Adrenal gland (tissue), 12 donors: Measurements from ENCODE around the gene ZSCAN10. TPM values are rescaled to one million over a fixed set of nuclear protein-coding genes. Genes with fewer than 3 reads are reported as not detected.

Source experiments
- DNase-seq, 7 donors: peaks; one replicate each; pipeline ENCODE4 v3.0.0-alpha.2; 2019 to 2020
- H3K27ac ChIP-seq, 5 donors: fragments of 200-600 bp; sonication (generic) in 4 of 5; 1 replicate in 3 of 5; 2 replicates in 2 of 5; pipeline versions ENCODE4 v1.5.1 to v1.8.0; 2016 to 2020; ENCODE audit warnings: mild to moderate bottlenecking in 1 of 5
- H3K27me3 ChIP-seq: fragments of 200-600 bp; 2 replicates; pipeline ENCODE4 v1.8.0; 2021
- H3K36me3 ChIP-seq, 2 donors: fragments of 200-600 bp; replicated peaks in 1 of 2; 1 replicate in 1 of 2; 2 replicates in 1 of 2; pipeline versions ENCODE4 v1.5.1 to v1.8.0; 2018 to 2022
- H3K4me1 ChIP-seq, 2 donors: fragments of 200-600 bp; replicated peaks in 1 of 2; 1 replicate in 1 of 2; 2 replicates in 1 of 2; pipeline versions ENCODE4 v1.5.1 to v1.8.0; 2018 to 2021
- H3K4me3 ChIP-seq, 4 donors: fragments of 200-600 bp; sonication (generic) in 3 of 4; one replicate each; pipeline ENCODE4 v1.5.1; 2016 to 2018
- H3K9me3 ChIP-seq, 3 donors: fragments of 200-600 bp; sonication (generic) in 1 of 3; replicated peaks in 1 of 3; 1 replicate in 2 of 3; 2 replicates in 1 of 3; pipeline versions ENCODE4 v1.5.1 to v1.8.0; 2016 to 2021
- POLR2A ChIP-seq, 2 donors: fragments of 450-650 bp; IDR thresholded peaks; one replicate each; pipeline ENCODE4 v1.6.1; 2017; ENCODE audit warnings: antibody characterized with exemption in 2 of 2, mild to moderate bottlenecking in 2 of 2, moderate library complexity in 1 of 2
- WGBS, 4 donors: extraction: QIAGEN DNeasy Blood & Tissue Kit in 2 of 4; methylation state at CpG; one replicate each; pipeline versions ENCODE4 v1.1.5 to v1.1.7; 2013 to 2017; 5-methylcytosine and 5-hydroxymethylcytosine counted together
- intact Hi-C, 2 donors: fragments of 100-400 bp; cut with DNase I; formaldehyde crosslinking; loops; one replicate each; pipeline versions ENCODE4 v1.14.1 to v1.15.0; 2022 to 2023
- polyA plus RNA-seq, 3 donors: library from polyadenylated mRNA; stranded (reverse); fragments of 200-250 nt in 2 of 3; fragments of 350-450 nt in 1 of 3; fragmentation: Illumina TruSeq in 1 of 3; extraction: RNeasy Lipid Tissue Mini Kit (QIAGEN cat#74804) in 1 of 3; gene quantifications; one replicate each; pipeline ENCODE4 v1.2.3, GENCODE V29; 2013 to 2014
- total RNA-seq, 9 donors: library from RNA; depleted of rRNA in 4 of 9; stranded (reverse); fragments of >200 nt in 4 of 9; fragments of 120-200 nt in 1 of 9; fragmentation: NEBNext Ultra II Directional in 1 of 9; extraction: Animal tissue kit (Norgen Biotek cat#: 25700) in 1 of 9; gene quantifications; one replicate each; pipeline versions ENCODE4 v1.1.0 to v1.2.4, GENCODE V29; 2013 to 2023
- TF ChIP-seq, protein P1 (sequence below), 6 experiments: fragments of 450-650 bp in 4 of 6; fragments of 200-600 bp in 2 of 6; sonication (generic) in 1 of 6; IDR thresholded peaks; 1 replicate in 5 of 6; 2 replicates in 1 of 6; pipeline versions ENCODE4 v1.5.1 to v1.8.0; 2016 to 2021; ENCODE audit warnings: antibody characterized with exemption in 6 of 6, mild to moderate bottlenecking in 2 of 6, moderate library complexity in 1 of 6
- donor health status: healthy with polysubstance abuse.
- donor health status: Bipolar disorder and iron deficiency.
- donor health status: DM: yes; HTN: yes; CAD: no.
- donor health status: DM: no; HTN: no; CAD: no.
- donor health status: DM: no; HTN: no; CAD: no.
- donor health status: DM: yes; HTN: yes; CAD: no.

Gene ZSCAN10
- total and polyA plus RNA-seq, 12 donors = 0.11 to 0.50 (median 0.14) TPM; not detected in 8

DNA sequence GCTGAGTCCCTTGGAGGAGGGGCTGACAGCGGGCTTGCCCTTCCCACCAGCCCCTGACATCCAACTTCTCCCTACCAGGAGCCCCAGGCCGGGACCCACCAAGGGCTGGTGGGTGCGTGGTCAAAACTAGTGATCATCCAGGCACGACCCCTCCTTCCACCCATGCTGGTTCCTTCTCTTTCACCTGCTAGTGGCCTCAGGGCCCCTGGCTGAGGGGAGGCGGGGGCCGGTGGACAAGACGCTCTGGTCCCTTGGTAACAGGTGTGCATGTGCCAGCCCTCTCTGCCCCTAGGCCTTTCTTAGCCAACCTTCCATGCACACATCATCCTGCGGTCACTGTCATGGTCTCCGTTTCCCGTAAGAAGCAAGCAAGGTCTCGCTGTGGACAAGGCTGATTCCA lies 44.1 kb upstream of the ZSCAN10 start:
- Histone ChIP-seq H3K36me3 (peaks cover 0 to 25% of the 10 kb centered on the region in 2 donors), H3K27me3 (no peaks in the 10 kb centered on the region), H3K9me3 (no peaks in the 10 kb centered on the region), H3K4me3 (no peak overlapping the region), H3K27ac (peak overlapping the region in 3 of 5 donors; percentile 3 to 93 (median 90)), H3K4me1 (peaks cover 3 to 24% of the 10 kb centered on the region in 2 donors)
- DNase-seq = no peak
- TF ChIP-seq, protein P1, sequence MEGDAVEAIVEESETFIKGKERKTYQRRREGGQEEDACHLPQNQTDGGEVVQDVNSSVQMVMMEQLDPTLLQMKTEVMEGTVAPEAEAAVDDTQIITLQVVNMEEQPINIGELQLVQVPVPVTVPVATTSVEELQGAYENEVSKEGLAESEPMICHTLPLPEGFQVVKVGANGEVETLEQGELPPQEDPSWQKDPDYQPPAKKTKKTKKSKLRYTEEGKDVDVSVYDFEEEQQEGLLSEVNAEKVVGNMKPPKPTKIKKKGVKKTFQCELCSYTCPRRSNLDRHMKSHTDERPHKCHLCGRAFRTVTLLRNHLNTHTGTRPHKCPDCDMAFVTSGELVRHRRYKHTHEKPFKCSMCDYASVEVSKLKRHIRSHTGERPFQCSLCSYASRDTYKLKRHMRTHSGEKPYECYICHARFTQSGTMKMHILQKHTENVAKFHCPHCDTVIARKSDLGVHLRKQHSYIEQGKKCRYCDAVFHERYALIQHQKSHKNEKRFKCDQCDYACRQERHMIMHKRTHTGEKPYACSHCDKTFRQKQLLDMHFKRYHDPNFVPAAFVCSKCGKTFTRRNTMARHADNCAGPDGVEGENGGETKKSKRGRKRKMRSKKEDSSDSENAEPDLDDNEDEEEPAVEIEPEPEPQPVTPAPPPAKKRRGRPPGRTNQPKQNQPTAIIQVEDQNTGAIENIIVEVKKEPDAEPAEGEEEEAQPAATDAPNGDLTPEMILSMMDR (IDR thresholded peaks at IDR 0.05) = no peak
- no peak for TF ChIP-seq POLR2A (IDR thresholded peaks at IDR 0.05)
- WGBS, 4 donors = 62 to 82% (median 80%) methylated on average over 7 to 11 of the region's 11 CpGs
- intact Hi-C loops = no loop called here

DNA sequence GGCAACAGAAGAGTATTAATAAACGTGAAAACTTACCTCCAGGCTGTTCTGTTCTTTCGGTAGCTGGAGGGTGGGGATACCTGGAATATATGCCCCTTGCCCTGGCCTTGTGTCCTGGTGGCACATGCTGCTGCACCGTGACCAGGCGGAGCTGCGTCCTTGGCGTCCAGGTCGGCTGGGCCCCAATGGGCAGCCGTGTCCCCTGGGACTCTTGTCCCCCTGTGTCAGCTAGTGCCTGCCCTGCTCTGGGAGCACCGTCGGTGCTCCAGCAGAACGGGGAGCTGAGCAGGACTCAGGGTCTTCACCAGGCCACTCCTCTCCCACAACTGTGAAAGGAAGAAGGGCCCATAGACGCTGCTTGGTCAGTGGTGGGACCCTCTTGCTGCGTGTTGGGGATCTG lies 43.7 kb upstream of the ZSCAN10 start:
- Histone ChIP-seq H3K4me1 (peaks cover 3 to 24% of the 10 kb centered on the region in 2 donors), H3K27ac (peak overlapping the region in 2 of 5 donors; percentile 90 to 93), H3K9me3 (no peaks in the 10 kb centered on the region), H3K4me3 (no peak overlapping the region), H3K27me3 (no peaks in the 10 kb centered on the region), H3K36me3 (peaks cover 0 to 25% of the 10 kb centered on the region in 2 donors)
- 90% methylated on average over 13 of the region's 13 CpGs; no CpG with 5 or more reads in 1 of the 4 donors for WGBS, 4 donors
- DNase-seq = no peak
- TF ChIP-seq POLR2A (IDR thresholded peaks at IDR 0.05) = no peak
- TF ChIP-seq, protein P1 (IDR thresholded peaks at IDR 0.05) = no peak
- intact Hi-C loops = no loop called here

DNA sequence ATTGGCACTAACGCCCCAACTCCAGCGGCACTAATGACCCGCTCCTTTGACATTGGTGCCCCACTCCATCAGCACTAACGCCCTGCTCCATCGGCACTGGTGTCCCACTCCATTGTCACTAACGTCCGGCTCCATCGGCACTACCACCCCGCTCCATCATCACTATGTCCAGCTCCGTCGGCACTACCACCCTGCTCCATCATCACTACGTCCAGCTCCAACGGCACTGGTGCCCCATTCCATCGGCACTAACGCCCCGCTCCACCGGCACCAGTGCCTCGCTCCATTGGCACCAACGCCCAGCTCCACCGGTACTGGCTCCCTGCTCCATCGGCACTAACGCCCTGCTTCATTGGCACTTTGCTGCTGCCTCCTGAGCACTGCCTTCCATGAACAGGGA lies 43.2 kb upstream of the ZSCAN10 start:
- Histone ChIP-seq H3K4me1 (peaks cover 3 to 24% of the 10 kb centered on the region in 2 donors), H3K27me3 (no peaks in the 10 kb centered on the region), H3K27ac (no peak overlapping the region), H3K4me3 (no peak overlapping the region), H3K9me3 (no peaks in the 10 kb centered on the region), H3K36me3 (peaks cover 0 to 25% of the 10 kb centered on the region in 2 donors)
- WGBS, 4 donors = 96 to 97% (median 96%) methylated on average over 19 to 22 of the region's 22 CpGs
- TF ChIP-seq POLR2A (IDR thresholded peaks at IDR 0.05) = no peak
- TF ChIP-seq, protein P1 (IDR thresholded peaks at IDR 0.05) = no peak
- DNase-seq = no peak
- intact Hi-C loops = no loop called here

DNA sequence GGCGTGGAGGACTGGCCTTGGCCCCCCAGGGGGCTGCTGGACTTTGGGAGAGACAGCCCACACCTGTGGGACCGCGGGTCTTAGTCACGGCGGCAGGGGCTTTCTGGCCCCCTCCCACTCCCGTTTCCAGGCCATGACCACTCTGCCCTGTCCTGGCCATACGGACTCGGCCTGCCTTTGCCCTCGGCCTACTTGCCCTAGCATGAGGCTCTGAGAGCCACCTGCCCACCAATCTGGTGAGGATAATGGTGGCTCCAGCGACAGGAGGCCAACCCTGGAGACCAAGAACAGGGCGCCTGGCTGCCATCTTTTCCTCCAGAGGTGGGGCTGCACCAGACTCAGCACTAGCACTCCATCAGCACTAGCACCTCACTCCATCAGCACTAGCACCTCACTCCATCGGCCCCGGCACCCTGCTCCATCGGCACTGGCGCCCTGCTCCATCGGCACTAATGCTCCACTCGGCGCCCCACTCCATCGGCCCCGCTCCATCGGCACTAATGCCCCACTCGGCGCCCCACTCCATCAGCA lies 42.8 kb upstream of the ZSCAN10 start:
- 92 to 97% (median 94%) methylated on average over 13 to 23 of the region's 23 CpGs for WGBS, 4 donors
- Histone ChIP-seq H3K27me3 (no peaks in the 10 kb centered on the region), H3K27ac (no peak overlapping the region), H3K4me1 (peaks cover 3 to 24% of the 10 kb centered on the region in 2 donors), H3K4me3 (no peak overlapping the region), H3K36me3 (peaks cover 0 to 25% of the 10 kb centered on the region in 2 donors), H3K9me3 (no peaks in the 10 kb centered on the region)
- TF ChIP-seq, protein P1 (IDR thresholded peaks at IDR 0.05) = no peak
- no peak for TF ChIP-seq POLR2A (IDR thresholded peaks at IDR 0.05)
- intact Hi-C loops = no loop called here
- no peak for DNase-seq
